Suppressor macrophage treated with lipopolysaccharide for 4 hours (primary cell): Measurements from ENCODE around the gene CPTP.
A peak's percentile ranks its signal among the peaks of the same experiment; 100 is the strongest.

Experiments used
- DNase-seq: peaks from one replicate; pipeline ENCODE4 v3.0.0-alpha.2; 2020

The CPTP gene

GRCh38 chr1:1336931-1337792, 12.6 kb downstream of the CPTP start:
- no peak for DNase-seq

GRCh38 chr1:1337793-1338147, 13.2 kb downstream of the CPTP start:
- DNase-seq = no peak

- DNase-seq = no peak
Measured at GRCh38 chr1:1338278-1338677, 13.7 kb downstream of the CPTP start.

GRCh38 chr1:1340185-1340584, 15.6 kb downstream of the CPTP start:
- DNase-seq = no peak

GRCh38 chr1:1340791-1341548, 16.4 kb downstream of the CPTP start:
- no peak for DNase-seq

- DNase-seq = no peak
Measured at GRCh38 chr1:1341549-1342021, 17.0 kb downstream of the CPTP start.

GRCh38 chr1:1342061-1342562, 17.5 kb downstream of the CPTP start:
- DNase-seq = no peak

GRCh38 chr1:1342584-1343115, 18.0 kb downstream of the CPTP start:
- DNase-seq = no peak

GRCh38 chr1:1343811-1344421, 19.3 kb downstream of the CPTP start:
- no peak for DNase-seq

- peak; percentile 59 for DNase-seq
Measured at GRCh38 chr1:1344655-1345361, 20.2 kb downstream of the CPTP start.

GRCh38 chr1:1345384-1345783, 20.8 kb downstream of the CPTP start:
- no peak for DNase-seq

- no peak for DNase-seq
Measured at GRCh38 chr1:1345860-1346500, 21.4 kb downstream of the CPTP start.

- DNase-seq = no peak
Measured at GRCh38 chr1:1346501-1346890, 21.9 kb downstream of the CPTP start.

GRCh38 chr1:1347026-1347595, 22.5 kb downstream of the CPTP start:
- no peak for DNase-seq

GRCh38 chr1:1347663-1348419, 23.2 kb downstream of the CPTP start:
- no peak for DNase-seq

- DNase-seq = no peak
Measured at GRCh38 chr1:1348420-1349255, 24.0 kb downstream of the CPTP start.

- DNase-seq = peak; percentile 83
Measured at GRCh38 chr1:1349256-1350012, 24.8 kb downstream of the CPTP start, which contains the start of gene DVL1. Gene DVL1 (minus strand): TSS chr1:1349418. CDS start chr1:1349065, 353 bp downstream.

GRCh38 chr1:1351511-1352427, 27.2 kb downstream of the CPTP start:
- no peak for DNase-seq
